AG04449 (cell line): ENCODE results near the gene NUTF2.

Source experiments
- CTCF ChIA-PET: fragments of 350-600 bp; formaldehyde crosslinking; extraction: SDS; loops from one replicate; lab custom pipeline; 2021; ENCODE audit warnings: antibody characterized with exemption; lab: Yijun Ruan, JAX
- POLR2A ChIA-PET: fragments of 400-600, 350-600 bp; formaldehyde crosslinking; extraction: SDS; loops from one replicate; lab custom pipeline; 2020; ENCODE audit warnings: antibody characterized with exemption, inconsistent platforms; lab: Yijun Ruan, JAX
- DNase-seq: peaks from one replicate; pipeline ENCODE4 v3.0.0-alpha.2; 2010; ENCODE audit warnings: low read depth, low spot score
- H3K4me3 ChIP-seq: 2 replicates; pipeline ENCODE4 v1.5.1; 2011; ENCODE audit warnings: low read depth, mild to moderate bottlenecking, control low read depth, low read length
- CTCF ChIP-seq: IDR thresholded peaks from one replicate; pipeline ENCODE4 v1.5.1; 2011; ENCODE audit warnings: mild to moderate bottlenecking, moderate library complexity, low read length, control low read depth, inconsistent platforms; ENCODE audit not compliant: insufficient read depth; ENCODE audit errors: missing control alignments

Gene NUTF2

GRCh38 chr16:67841816-67842508 is 4.8 kb upstream of the NUTF2 start, which contains the start of gene THAP11:
TSS of gene THAP11 (plus strand) at chr16:67842320. CDS start at chr16:67842555, 235 bp downstream.
- peak within 1 kb of the TSS; percentile 97 for H3K4me3 ChIP-seq
- POLR2A ChIA-PET = no interaction called here
- TF ChIP-seq CTCF = peak; percentile 90
- CTCF ChIA-PET = interaction anchor here (0.6 to 3.1 kb wide), 10 partner anchors 8 to 174 kb away, joined by 3 to 24 read pairs (median 6); no protein-coding TSS in a partner anchor
- DNase-seq = no peak

GRCh38 chr16:67842509-67843342 is 4.0 kb upstream of the NUTF2 start:
- TF ChIP-seq CTCF = peak; percentile 44
- POLR2A ChIA-PET = no interaction called here
- peak overlapping the region; percentile 97 for H3K4me3 ChIP-seq
- no peak for DNase-seq
- CTCF ChIA-PET = interaction anchor here (1.1 to 4.3 kb wide), 6 partner anchors 9 to 86 kb away, joined by 3 to 21 read pairs (median 6); partner anchors contain the start of gene NRN1L

GRCh38 chr16:67843343-67843765 is 3.4 kb upstream of the NUTF2 start:
- CTCF ChIA-PET = interaction anchor here (1.1 to 4.3 kb wide), 7 partner anchors 9 to 85 kb away, joined by 3 to 21 read pairs (median 6); partner anchors contain the start of gene NRN1L
- H3K4me3 ChIP-seq = peak overlapping the region; percentile 97
- no peak for DNase-seq
- no peak for TF ChIP-seq CTCF
- POLR2A ChIA-PET = no interaction called here

- CTCF ChIA-PET = interaction anchor here (0.6 to 4.3 kb wide), 18 partner anchors 9 to 327 kb away, joined by 3 to 21 read pairs (median 5); partner anchors contain the start of genes NRN1L and PSKH1
- DNase-seq = no peak
- H3K4me3 ChIP-seq = peak overlapping the region; percentile 33
- peak; percentile 22 for TF ChIP-seq CTCF
- POLR2A ChIA-PET = interaction anchor here (0.7 to 1.7 kb wide), 4 partner anchors 11 to 38 kb away, joined by 3 to 6 read pairs (median 3); partner anchors contain the start of genes EDC4 and TSNAXIP1
Observed at GRCh38 chr16:67844497-67844896, 2.2 kb upstream of the NUTF2 start.

GRCh38 chr16:67845291-67846062 is 1.3 kb upstream of the NUTF2 start:
- CTCF ChIA-PET = interaction anchor here (0.9 to 4.3 kb wide), 19 partner anchors 8 to 332 kb away, joined by 3 to 21 read pairs (median 5); partner anchors contain the start of gene PSKH1
- peak overlapping the region; percentile 86 for H3K4me3 ChIP-seq
- POLR2A ChIA-PET = interaction anchor here (0.6 to 1.7 kb wide), 8 partner anchors 12 to 289 kb away, joined by 3 to 6 read pairs (median 3); no protein-coding TSS in a partner anchor
- TF ChIP-seq CTCF = no peak
- DNase-seq = no peak
